NCI-H774 (cell line): ENCODE results near the gene ZNF214.

ENCODE experiments used
- DNase-seq: peaks from one replicate; lab custom pipeline; 2025; lab: John Stamatoyannopoulos, UW

ZNF214 gene

DNA sequence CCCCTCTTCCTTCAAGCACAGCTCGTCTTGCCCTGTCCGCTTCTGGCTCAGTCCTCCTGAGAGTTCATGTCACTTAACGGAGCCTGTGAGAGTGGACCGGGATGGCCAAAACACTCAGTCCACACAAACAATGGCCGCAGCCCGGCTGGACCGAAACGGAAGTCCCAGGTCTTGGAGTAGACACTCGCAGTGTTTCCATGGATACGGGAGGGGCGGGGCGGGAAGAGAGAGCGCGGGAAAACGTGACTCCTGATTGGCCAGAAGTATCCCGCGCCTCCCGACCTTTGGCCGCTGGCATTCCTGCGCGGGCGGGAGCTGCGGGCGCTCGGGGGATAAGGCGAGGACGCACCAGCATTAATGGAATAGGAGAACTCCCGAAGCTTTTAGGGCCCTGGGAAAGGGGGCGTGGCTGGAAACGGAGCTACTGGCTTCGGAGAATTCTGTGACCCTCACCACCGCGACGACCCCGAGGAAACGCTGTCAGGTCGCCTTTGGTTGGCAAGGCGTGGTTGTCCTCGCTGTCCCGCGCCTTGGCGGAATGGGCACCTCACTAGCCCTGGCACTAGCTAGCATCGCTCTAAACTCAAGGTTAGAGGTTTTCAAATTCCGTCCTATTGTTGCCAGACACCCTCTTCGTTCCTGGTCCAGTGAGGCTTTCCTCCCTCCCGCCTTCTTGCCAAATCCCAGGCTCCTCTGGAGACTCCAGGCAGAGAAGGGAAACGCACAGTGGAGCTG is at the start of gene ZNF214, which contains the start of gene NLRP14:
ZNF214 (minus strand) TSS at position 164 of the 735 bp plus-strand sequence. CDS start 17,511 bp downstream, outside the sequence.
NLRP14 (plus strand) TSS at position 297 of the 735 bp plus-strand sequence. CDS start 18,108 bp downstream, outside the sequence.
- DNase-seq: peak; percentile 93

DNA sequence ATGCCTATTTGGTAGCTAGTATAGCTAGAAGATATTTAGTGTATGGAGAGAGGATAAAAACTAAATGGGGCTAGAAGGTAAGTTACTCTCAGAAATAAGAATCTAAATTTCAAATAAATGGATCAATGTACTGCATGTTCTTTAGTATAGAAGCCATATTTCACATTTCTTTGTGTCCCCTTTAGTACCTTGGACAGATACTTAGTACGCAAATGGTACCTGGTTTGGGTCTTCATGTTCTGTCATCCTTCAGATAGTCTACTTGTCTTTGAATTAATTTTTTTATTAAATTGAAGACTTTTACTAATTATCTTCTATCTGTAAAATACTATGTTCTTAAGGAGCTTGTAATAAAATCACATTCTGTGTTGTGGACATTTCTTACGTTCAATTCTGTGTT is 42.4 kb upstream of the ZNF214 start:
- no peak for DNase-seq

- no peak for DNase-seq
Observed at GRCh38 chr11:7060868-7061267, 40.7 kb upstream of the ZNF214 start.

- no peak for DNase-seq
Observed at GRCh38 chr11:7057641-7058040, 37.5 kb upstream of the ZNF214 start.

DNA sequence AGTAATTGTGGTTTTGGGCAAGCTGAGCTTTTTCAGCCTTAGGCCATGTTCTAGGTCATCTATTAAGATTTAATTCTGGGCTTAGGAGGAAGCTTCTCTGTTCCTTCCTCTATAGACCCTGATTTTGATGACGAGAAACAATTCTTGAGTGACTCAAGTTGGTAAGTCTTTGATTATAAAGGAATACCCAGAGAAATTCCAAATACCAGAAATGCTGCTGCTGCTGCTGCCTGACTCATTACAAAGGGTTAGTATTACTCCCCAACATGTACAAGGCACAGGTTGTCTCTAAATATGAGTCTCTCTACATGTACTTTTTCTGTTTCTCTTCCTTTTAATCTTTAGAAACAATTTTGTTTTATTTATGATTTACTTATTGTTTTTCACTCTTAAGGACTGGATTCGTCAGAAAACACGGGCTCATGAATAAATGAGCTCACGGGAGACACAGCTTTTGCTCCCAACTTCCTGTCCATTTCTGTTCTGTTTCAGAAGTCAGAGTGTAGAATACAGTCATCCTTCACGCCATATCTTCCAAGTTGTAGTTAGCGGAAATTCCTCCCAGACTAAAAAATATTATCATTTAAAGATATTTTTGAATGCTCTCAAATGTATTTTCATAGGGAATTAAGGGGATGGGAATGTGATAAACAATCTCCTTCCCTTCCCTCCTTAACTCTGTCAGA is 36.8 kb upstream of the ZNF214 start:
- no peak for DNase-seq

GRCh38 chr11:7050191-7050590 is 30.0 kb upstream of the ZNF214 start:
- no peak for DNase-seq

GRCh38 chr11:7046474-7047175 is 26.5 kb upstream of the ZNF214 start:
- no peak for DNase-seq

- DNase-seq: no peak
Observed at GRCh38 chr11:7034019-7034418, 13.9 kb upstream of the ZNF214 start.

GRCh38 chr11:7032692-7033091 is 12.5 kb upstream of the ZNF214 start:
- no peak for DNase-seq

- DNase-seq: no peak
Observed at GRCh38 chr11:7031471-7031871, 11.3 kb upstream of the ZNF214 start.

GRCh38 chr11:7030836-7031235 is 10.7 kb upstream of the ZNF214 start:
- no peak for DNase-seq

DNA sequence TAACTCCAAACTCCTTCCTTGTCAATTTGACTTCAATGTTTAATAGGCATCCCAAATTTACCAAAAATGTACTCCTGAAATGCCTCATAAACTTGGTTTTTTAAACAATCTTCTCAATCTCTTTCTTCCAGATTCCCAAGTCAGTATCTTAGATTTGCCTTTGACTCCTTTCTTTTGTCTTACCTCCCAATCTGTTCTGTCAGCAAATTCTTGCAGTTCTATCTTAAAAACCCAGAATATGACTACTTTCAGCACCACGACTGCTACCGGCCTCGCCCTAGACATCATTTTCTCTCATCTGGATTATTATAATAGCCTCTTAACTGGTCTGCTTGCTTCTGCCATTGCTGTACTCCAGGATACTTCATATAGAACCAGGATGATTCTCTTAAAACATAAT is 8.0 kb upstream of the ZNF214 start:
- DNase-seq: no peak

- DNase-seq: no peak
Observed at GRCh38 chr11:7021318-7021717, 1.2 kb upstream of the ZNF214 start.

GRCh38 chr11:7019500-7020182 is 505 bp downstream of the ZNF214 start:
- DNase-seq: no peak

DNA sequence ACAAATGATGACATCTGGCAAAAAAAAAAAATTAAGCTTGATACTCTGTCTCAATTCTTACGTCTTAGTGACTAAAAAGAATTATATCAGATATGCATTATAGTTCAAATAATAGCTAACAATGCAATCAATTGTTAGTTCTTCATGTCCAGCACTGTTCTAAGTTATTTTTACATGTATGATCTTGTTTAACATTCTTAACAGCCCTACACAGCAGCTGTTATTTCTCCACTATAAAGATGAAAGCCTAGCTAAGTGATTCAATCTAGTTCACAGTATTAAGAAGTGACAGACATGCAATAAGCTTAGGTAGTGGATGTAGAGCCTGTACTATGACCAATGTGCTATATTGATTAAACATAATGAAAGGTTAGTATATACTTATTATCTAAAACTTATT is 4.1 kb downstream of the ZNF214 start:
- no peak for DNase-seq

DNA sequence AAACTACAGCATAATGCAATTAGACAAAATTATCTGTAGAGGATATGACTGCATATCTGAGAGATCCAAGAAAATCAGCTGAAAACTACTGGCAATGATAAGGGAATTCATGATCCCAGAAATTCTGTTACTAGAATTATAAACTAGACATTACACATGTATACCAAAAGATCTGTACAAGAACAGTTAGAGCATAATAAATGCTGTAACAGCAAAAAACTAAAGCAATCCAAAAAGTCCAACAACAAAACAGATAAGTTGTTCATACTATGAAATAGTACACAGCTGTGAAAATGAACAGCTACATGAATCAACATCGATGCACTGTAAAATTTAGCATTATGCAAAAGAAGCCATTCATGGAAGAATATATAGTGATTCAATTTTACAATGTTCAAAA is 6.0 kb downstream of the ZNF214 start:
- DNase-seq: no peak

GRCh38 chr11:7004482-7004881 is 15.7 kb downstream of the ZNF214 start:
- DNase-seq: no peak

DNA sequence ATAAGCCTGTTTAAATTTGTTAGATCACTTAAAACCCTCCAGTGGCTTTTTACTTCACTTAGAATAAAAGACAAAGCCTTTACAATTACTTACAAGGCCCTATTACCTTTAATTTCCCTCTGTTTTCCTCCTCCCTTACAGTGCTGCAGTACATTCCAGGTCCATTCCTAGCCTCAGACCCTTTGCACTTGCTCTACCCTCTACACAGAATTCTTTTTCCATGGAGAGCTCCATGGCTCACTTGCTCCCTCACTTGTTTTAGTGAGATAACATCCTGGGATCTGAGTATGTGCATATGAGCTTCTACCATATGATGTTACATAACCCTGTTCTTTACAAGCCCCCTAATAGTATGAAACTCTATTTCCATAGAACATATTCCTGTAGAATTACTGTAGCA is 24.4 kb downstream of the ZNF214 start:
- no peak for DNase-seq

DNA sequence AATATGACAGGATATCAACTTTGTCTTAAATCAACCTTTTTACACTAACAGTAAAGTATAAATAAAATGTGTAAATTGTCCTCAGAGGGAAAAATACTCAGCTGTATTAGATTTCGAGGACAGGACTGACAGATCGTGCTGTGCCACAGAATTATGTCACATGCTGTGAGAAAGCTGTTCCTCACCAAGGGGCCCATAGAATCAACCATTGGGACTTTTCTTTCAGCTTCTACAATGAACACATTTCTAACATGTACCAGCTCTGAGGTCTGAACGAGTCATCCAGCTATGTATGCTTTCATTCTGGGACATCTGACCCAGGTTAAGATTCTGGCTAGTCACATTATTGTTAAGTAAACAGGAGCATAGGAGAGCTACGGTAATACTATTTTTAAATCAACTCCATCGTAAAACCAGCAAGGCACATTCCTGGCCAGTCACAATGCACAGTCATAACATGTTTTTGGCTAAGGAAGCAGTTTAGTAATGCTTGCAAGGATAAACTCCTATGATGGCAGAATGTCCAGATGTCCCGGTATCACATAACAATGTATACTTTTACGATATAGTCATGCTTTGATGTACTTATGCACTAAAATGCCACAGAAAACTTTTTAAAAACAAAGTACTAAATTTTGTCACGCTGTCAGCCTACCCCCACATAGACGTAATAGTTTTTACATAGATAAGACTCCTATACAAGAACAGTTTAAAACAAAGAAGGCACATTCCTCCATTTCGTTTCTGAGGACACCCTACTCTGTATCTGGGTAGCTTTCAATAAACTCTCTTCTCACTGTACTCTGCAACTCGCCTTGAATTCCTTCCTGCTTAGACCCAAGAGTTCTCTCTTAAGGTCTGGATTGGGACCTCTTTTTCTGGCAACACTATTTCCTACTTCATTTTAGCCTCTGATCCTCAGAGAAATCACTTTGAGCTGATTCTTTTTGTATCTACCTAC is 27.4 kb downstream of the ZNF214 start:
- DNase-seq: no peak

DNA sequence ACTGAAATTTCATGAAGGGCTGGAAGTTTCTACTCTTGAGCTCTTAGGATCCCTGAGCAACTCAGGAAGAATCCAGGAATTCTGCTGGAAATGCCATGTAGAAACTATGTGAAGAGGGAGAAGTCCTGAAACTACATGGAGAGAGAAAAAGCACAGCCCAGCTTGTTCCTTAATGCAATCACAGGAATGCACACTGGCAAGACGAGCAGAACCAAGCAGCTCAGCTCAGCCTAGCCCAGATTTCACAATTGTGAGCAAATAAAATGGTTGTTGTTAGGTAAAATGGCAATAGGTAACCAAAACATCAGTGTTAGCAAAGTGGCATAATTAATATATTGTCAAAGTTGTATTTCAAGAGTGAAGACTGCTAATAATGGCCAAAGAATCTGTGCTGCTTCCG is 28.1 kb downstream of the ZNF214 start:
- DNase-seq: no peak

- no peak for DNase-seq
Observed at GRCh38 chr11:6991227-6991626, 28.9 kb downstream of the ZNF214 start.
